HG03108 (cell line): Measurements from ENCODE around the gene SEPTIN6.

Source experiments
- ATAC-seq: cut with Tn5 transposase; IDR thresholded peaks from one replicate; pipeline ENCODE4 v1.9.1; 2021; ENCODE audit warnings: moderate library complexity; ENCODE audit not compliant: unreplicated experiment

SEPTIN6 gene

DNA sequence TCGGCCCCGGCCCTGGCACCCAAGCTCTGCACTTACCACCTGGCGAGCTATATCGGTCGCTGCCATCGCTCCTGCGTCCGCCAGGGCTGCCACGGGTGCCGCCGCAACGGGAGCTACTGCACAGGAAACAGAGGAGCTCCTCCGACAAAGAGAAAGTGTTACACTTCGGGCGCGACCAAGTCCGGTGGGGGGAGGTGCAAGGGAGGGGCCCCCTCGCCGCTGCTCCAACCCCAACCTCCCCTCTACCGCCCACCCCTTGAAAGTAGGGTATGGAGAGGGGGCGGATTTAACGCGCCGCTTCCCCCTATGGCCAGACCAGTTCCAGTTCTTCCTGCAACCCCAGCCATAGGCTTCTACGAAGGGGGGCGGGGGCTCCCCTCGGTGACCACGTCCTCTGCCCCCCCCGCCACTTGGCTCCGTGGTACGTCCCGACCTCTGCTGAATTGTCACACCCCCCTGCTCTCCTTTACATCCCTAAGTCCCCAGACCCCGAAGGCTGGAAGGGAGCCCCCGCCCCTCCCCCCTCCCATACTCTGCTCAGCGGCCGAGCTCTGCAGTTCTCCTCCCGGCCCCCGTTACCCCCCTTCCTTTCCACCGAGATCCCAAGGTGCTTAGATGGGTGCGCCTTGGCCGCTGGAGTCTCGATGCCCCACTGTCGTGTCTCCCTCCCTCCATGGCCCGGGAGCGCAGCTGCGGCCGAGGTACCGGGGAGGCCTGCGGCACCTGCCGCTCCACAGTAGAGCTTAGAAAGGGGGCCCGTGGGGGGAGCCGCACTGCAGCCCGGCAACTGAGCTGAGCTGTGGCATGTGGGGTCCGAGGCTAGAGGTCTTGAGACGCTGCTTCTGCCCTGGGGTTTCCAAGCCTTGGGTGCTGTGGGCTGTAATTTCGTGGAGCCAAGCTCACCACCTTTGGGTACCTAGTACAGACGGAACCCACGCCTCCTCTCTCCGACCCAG is at the start of gene SEPTIN6:
Gene SEPTIN6, minus strand, starts transcription at position 129 of the 956 bp plus-strand sequence. Its CDS starts 63 bp downstream, at position 66.
- ATAC-seq, result peak; percentile 63

DNA sequence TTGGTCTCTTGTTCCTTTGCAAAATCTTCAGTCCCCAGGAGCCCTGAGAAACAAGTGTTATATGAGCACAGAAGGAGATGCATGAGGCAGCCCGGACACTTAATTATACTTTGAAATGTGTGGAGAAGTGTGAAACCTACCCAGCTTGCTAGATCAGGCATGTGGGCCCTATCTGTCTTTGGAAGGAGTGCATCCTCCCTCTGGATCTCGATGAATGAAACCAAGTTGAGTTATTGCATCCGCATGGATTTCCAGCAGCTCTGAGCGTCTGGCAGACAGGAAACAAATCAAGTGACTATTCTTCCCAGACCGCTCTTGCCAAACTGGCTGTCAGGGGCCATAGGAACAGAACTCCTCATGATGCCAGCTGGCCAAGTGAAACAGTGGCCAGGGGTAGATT is 45.8 kb upstream of the SEPTIN6 start:
- ATAC-seq, result no peak

- no peak for ATAC-seq
These were observed 43.3 kb upstream of the SEPTIN6 start for GRCh38 chrX:119736206-119736764.

DNA sequence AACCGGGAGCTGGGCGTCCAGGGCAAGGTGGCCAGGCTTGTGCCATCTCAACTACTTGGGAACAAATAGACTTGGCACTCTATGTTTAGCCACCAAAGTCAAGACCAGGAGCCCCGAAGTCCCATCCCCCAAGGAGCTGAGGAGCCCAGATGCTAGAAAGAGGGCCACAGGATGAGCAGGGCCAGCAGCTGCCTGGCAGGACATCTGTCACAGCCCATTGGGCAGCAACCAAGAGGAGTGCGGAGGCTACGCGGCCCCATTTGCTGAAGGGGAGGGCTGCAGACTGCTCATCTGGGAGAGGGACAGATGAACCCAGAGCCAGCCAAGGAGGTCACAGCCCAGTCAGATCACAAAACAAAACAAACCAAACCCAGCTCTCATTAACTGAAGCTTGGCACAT is 42.5 kb upstream of the SEPTIN6 start:
- no peak for ATAC-seq

DNA sequence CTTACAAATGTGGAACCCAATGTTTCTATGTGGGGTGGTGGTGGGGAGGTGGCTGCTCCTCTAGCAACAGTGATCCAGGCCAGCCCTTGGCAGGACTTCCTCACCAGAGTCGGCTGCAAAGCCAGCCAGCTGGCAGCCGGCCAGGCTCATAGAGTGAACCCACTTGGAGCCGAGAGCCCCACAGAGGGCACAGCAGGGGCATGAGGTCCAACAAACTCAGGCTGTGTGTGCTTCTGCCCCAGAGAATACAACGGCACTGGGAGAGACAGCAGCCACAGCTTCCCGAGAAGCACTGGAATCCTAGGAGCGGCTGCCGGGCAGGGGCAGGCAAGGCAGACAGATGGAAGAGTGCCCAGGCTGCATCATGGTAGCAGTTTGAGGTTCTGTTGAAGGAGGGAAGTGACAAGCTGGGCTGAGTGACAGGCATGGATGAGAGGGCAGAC is 42.0 kb upstream of the SEPTIN6 start:
- ATAC-seq, result no peak

- no peak for ATAC-seq
These were observed 36.6 kb upstream of the SEPTIN6 start for GRCh38 chrX:119729408-119730201.

DNA sequence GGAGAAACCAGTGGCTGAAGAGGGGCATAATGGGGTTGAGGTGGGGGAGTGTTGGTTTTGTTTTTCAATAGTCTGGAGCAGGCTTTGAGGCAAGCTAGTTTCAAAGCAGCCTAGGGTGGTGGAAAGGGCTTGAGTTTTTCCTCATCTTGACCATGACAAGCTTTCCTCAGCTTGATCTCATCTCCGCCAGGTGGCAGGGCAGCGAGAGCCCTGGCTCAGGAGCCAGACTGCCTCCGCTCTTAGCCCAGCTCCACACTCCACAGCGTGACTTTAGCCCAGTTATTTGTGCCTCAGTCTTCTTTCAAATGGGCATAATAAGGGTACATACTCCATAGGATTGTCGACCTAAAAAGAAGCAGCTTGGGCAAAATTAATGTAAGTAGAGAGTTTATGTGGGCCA is 35.5 kb upstream of the SEPTIN6 start:
- ATAC-seq, result no peak

- no peak for ATAC-seq
These were observed 34.1 kb upstream of the SEPTIN6 start for GRCh38 chrX:119726900-119727555.

DNA sequence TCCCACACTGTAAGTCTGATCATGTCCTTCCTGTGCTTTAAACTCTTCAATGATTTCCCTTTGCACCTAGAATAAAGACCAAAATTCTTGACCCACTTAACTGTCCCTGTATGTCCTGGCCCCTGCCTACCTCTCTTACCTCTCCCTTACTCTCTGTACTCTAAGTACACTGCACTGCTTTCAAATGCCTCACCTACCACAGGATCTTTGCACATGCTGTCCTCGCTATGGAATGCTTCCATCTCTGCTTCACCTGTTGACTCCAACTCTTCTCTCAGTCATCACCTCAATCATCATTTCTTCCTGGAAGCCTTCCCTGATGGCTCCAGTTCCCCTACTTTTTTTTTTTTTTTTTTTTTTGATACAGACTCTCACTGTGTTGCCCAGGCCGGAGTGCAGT is 29.0 kb upstream of the SEPTIN6 start:
- ATAC-seq, result no peak

- ATAC-seq, result no peak
These were observed 28.5 kb upstream of the SEPTIN6 start for GRCh38 chrX:119721487-119721886.

DNA sequence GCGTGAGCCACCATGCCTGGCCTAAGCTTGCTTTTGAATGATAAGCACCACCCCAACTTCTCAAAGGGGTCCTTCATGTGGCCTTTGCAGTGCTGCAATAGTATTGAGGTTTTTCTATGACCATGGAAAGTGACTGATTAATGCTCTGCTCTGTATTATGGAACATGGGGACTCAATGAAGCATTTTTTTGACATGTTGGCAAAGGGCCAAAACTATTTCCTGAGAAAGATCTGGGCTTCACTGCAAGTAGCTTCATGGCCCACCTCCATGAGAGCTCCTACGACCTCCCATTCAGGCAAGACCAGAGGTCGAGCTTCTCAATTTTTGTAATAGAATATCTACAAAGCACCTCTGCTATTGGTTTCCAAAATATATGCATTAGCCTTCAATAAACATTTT is 16.7 kb upstream of the SEPTIN6 start:
- no peak for ATAC-seq

GRCh38 chrX:119708936-119709335 is 16.0 kb upstream of the SEPTIN6 start:
- ATAC-seq, result no peak

- ATAC-seq, result no peak
These were observed 13.6 kb upstream of the SEPTIN6 start for GRCh38 chrX:119706616-119707015.

DNA sequence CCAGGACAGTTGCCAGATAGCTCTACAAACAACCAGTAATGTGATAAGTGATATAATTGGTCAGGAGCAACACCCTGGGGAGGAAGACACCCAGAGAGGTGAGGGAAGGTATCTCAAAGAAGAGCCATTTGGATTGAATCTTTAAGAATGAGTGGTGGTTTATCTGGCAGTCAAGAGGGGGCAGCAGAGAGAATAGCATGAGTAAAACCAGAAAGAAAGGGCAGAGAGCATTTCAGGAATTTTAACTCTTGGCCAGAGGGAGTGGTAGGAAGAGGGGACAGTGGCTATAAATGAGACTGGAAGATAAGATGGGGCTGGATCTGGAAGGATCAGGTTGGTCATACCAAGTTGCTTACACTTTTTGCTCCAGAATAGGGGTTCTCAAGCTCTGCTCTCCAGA is 5.9 kb upstream of the SEPTIN6 start:
- ATAC-seq, result no peak

GRCh38 chrX:119696251-119696890 is 3.4 kb upstream of the SEPTIN6 start:
- ATAC-seq, result no peak

- no peak for ATAC-seq
These were observed 2.6 kb upstream of the SEPTIN6 start for GRCh38 chrX:119695535-119696050.

DNA sequence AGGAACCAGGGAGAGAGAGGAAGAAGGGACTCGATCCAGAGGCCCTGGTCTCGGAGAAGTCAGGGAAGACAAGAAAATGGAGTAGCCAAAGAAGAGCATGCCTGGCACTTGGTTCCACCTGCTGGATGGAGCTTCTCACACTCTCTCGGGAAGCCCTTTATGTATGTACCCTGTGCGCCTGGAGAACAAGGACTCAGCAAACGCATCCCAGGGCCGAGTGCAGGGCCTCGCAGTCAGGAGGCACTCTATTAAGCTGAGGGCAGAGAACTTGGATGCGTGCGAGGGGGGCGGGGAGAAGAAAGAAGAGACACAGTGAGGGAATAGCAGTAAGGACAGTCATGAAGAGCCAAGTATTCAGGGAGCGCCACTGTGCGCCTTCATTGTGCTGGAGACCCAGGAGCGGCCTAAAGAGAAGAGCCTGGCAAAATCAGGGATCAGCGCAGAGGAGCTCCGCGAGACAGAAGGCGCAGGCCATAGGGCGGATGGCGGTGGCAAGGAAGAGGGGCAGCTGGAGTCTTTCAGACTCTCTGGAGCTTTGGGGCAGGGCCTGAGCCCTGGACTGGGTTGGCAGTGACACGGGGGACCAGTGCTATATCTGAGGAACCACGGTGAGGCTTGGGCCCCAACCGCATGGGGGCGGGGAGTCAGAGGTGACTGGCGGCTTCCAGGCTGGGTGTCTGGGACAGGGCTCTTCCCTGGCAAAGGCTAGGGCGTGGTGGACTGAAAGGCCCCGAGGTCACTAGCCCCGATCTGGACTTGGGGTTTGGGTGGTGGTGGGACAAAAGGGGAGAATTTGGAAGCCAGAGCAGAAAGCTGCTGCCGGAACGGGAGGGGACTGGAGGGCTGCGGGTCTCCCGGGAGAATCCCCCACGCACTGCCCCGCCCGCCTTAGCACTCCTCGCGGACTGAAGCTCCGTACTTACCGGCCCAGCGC is 1.9 kb upstream of the SEPTIN6 start:
- no peak for ATAC-seq

DNA sequence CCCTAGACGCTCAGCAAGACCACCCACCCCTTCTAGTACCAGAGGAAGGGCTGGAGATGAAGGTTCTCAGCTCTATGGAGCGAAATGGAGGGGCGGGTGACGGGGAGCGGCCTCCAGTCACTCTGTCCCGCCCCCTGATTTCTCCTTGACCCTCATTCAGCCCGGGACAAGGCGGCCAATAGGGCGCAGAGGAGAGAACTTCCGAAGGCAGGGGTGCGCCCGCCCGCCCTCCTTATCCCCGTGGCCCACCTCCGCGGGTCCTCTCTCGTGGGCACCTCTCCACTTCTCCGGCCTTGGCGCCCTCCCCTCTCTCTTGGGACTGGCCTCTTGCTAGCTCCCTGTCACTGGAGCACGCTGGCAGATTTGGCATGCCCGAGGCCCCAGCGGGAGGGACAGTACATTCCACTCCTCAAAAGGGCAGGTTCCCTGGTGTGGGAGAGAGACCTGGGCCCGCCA is 1.1 kb upstream of the SEPTIN6 start:
- no peak for ATAC-seq
